HG03558 (cell line): ENCODE results near the gene ZMIZ1.

Experiments used
- ATAC-seq: cut with Tn5 transposase; IDR thresholded peaks from one replicate; pipeline ENCODE4 v1.9.1; 2021; ENCODE audit warnings: moderate number of reproducible peaks; ENCODE audit not compliant: unreplicated experiment; ENCODE audit errors: extremely low read depth

Gene ZMIZ1

GRCh38 chr10:79130846-79131245, 62.1 kb downstream of the ZMIZ1 start:
- ATAC-seq = no peak

GRCh38 chr10:79131836-79132631, 63.3 kb downstream of the ZMIZ1 start:
- ATAC-seq = no peak

DNA sequence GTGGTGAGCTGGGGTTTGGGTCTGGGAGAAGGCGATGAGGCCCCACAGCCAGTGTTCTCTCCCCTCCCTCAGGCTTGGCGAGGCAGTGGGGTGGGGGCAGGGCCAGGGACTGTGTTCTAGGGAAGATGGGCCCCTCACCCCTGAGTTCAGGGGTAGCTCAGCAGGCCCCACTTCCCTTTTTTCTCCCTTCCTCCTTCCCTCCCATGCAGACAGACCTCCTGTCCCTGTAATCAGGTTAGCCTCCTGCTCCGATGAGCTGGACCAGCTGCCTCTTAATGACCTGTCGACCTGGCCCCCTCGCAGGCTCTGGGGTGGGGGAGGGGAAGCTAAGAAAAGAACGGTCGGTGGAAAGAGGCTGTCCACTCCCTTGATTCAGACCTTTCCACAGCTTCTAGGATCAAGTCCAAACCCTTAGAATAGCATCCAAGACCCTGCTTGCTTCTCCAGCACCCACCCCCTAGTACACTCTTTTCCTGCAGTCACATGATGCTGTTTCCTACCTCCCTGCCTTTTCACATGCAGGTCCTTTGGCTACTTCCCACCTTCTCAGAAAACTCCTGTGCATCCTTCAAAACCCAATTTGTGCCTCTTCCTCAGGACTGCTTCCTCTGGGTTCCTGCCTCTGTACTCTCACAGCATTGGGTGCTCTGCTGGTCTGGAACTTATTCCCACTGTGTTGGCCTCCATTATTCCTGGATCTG, 64.1 kb downstream of the ZMIZ1 start:
- no peak for ATAC-seq

DNA sequence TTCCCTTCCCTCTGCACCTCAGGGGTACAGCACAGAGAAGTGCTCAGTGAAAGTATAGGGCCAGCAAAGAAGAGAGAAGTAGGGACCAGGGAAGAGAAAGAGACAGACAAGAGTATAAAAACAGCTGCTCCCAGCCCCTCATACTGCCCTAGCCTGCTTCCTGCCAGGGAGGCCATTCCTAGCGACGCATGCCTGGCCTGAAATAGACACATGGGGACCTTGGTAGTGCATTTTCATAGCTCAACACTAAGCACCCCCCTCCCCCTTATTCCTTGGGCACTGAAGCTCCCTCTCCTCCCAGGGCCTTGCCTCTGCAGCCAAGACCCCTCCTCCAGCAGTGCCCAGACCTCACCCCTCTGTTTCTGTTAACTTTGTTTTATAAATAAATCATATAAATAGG, 64.7 kb downstream of the ZMIZ1 start:
- no peak for ATAC-seq

GRCh38 chr10:79135790-79136189, 67.0 kb downstream of the ZMIZ1 start:
- no peak for ATAC-seq

DNA sequence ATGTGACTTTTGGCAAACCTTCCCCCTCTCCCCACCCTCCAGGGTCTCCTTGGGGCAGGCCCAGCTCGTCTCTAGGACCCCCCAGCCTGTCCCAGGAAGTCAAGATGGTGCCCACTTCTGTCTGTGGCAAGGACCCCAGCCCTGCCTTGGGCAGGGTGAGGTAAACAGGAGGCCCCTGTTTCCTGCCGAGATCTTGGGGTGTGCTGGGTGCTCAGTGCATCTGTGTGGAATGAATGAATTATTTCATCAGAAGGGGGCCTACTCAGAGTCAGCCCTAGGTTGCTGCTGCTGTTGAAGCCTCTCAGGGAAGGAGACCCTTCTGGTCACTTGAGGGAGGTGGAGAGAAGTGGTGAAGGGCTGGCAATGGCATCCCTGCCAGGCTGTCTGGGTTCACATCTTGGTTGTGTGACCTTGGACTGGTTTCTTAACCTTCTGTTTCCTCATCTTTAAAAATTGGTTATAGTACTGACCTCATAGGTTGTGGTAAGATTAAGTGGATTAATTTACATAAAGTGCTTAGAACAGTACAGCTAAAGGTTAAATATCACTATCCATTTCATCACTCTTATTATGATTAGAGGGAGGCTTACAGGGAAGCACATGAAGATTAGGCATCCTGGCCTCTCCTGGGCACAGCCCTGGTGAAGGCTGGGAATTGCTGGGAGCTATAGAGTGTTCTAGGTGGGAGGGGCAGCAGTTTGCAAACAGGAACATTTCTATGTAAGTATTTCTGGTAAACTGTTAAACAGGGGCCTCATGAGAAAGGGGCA, 67.7 kb downstream of the ZMIZ1 start:
- ATAC-seq = no peak

- ATAC-seq = no peak
Observed at GRCh38 chr10:79137300-79137756, 68.6 kb downstream of the ZMIZ1 start.

DNA sequence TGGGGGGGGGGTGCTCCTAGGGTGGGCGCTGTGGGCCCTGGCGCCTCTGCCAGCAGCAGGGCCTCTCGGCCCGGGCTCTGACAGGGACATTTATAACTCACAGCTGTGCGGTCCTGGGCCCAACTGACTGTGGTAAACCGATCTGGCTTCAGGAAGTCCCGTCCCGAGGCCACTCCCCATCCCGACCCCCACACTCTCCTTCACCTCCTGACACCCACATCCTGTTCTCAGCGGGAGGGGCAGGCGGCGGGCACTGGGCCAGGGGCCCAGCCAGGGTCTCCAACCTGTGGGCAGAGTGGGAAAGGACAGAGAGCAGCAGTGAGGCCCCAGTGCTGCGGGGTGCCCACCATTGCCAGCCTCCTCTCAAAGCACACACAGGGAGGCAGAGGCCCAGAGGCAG, 69.1 kb downstream of the ZMIZ1 start:
- ATAC-seq = no peak

- no peak for ATAC-seq
Observed at GRCh38 chr10:79138449-79139123, 69.8 kb downstream of the ZMIZ1 start.

GRCh38 chr10:79139124-79139835, 70.5 kb downstream of the ZMIZ1 start:
- ATAC-seq = no peak

DNA sequence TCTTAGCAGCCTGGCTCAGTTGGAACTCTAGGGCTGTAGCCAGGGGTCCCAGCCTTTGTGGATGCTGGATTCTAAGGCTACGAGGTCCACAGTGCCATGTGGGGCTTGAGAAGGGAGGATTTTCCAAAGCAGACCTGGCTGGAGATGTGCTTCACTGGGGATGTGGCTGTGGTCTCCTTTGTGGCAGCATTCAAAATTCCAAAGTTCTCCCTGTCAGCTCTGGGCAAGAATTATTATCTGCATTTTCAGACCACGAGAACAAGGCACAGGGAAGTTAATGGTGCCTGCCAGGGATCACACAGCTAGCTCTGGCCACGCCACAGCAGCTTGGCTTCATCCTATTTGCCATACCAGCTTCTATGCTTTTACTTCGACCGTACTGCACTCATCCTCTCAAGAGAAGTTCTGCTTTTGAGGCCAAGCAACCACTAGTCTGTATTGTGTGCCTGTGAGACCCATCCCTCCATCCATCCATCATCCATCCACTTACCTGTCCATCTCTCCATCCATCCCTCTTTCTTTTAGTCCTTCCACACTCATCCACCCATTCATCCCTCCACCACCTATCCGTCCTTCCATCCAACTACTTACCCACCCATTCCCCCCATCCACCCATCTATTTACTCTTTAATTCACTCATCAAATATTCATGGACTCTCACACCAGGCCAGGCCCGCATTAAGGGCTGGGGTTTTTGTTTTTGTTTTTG, 71.5 kb downstream of the ZMIZ1 start:
- ATAC-seq = no peak

DNA sequence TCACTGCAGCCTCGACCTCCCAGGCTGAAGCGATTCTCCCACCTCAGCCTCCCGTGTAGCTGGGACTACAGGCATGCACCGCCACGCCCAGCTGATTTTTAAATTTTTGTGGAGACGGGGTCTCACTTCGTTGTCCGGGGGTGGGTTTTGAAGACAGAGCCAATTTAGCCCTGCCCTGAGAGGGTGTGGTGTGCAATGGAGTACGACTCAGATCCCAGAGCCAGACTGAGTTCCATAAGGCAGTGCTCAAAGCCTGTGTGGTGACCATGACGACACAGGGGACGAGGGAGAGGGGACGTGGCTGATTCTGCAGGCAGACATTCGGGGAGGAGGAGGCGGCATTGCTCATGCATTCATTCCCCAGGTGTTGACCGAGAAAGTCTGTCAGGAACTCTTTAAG, 72.1 kb downstream of the ZMIZ1 start:
- no peak for ATAC-seq

GRCh38 chr10:79142064-79142491, 73.3 kb downstream of the ZMIZ1 start:
- no peak for ATAC-seq

DNA sequence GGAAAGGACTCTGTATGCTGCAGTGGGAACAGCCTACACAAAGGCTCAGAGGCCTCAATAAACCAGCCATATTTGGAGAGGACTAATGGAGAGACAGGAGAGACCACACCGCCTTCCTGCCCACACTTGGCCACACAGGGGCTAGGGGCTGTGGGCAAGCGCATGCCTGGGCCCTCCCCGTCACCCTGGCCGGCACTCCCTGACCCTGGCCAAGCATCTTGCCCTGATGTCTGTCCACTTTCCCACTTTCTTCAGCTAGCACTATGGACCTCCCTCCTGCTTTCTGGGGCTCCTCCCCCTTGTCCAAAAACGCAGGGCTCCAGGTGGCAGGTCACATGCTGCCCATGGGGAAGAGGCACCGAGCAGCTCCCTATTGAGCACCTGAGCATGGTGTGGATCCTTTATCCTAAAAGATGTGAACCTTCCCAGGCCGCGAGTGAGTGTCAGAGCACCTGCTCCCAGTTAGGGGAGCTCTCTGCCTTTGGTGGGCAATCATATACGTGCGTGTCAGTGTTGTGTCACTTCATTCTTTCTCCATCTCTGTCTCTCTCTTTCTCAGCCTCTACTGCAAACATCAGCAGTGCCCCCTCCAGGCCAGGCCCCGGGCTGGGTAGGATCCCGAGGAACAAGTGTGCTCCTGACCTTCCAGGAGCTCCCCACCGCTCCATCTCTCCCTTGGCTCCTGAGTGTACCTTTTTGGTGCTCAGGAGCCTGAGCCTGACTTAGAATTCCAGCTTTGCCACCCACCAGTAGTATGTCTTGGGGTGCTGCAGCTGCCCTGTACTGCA, 74.0 kb downstream of the ZMIZ1 start:
- no peak for ATAC-seq

- no peak for ATAC-seq
Observed at GRCh38 chr10:79143879-79144278, 75.1 kb downstream of the ZMIZ1 start.

DNA sequence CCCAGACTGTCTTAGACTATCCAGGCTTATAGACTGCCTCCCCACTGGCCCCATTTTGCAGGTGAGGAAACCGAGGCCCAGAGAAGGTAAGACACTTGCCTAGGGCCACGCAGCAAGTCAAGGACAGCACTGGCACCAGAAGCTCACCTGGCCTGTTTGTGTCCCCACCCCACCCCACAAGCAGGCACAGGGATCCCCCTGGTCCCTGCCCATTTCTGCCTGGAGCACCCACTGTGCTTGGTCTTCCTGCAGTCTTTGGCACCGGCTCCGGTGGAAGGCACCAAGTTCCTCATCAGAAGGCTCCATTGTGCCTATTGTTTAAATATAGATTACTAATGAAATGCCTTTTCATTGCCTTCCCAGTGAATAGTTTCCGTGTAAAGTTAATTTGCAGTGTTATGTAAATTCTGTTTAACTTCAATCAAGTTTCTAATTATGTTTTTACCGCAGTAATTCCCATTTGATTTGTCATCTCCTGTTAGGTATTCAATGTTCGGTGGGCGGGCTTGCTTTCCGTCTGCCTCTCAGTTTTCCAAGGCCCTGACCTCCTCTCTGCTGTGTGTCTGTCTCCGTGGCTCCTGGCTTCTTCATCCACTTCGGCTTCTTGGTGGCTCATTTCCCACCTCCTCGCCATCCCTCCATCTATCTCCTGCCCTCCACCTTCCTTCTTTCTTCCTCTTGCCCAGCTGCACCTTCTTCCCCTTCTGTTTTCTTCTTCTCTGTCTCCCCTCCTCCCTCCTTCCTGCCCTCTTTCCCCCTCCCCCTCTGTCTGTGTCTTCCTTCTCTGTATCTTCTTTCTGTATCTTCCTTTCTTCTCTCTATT, 75.8 kb downstream of the ZMIZ1 start:
- ATAC-seq = no peak

DNA sequence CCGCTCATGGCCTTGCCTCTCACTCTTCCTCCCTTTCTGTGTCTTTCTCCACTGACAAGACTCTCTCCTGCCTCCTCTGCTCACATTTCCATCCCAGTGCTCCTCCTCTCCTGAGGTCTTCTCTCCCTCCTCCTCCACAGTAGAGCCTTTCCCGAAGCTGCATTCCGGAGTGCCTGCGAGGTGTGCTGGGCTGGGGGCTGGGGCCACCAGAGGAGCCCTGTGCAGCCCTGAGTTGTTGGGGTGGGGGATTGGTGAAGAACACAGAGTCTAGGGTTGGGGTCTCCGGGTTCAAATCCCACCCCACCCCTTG, 76.4 kb downstream of the ZMIZ1 start:
- ATAC-seq = no peak
